Neuron (in vitro differentiated cells): ENCODE results near the gene AGAP9.
"Not testable (repeated sequence)": the region's sequence is repeated elsewhere in the genome, so short reads cannot be mapped to it uniquely, and the experiment has no call there.

ENCODE experiments used
- H2AFZ ChIP-seq: one replicate; pipeline ENCODE4 v1.6.1; 2013; ENCODE audit warnings: low read depth, mild to moderate bottlenecking, inconsistent platforms, low read length, moderate library complexity
- H3K27me3 ChIP-seq: one replicate; pipeline ENCODE4 v1.6.1; 2013; ENCODE audit warnings: low read length; ENCODE audit not compliant: insufficient read depth
- H3K36me3 ChIP-seq: one replicate; pipeline ENCODE4 v1.6.1; 2013; ENCODE audit warnings: low read length; ENCODE audit not compliant: insufficient read depth
- H3K4me1 ChIP-seq: one replicate; pipeline ENCODE4 v1.6.1; 2013; ENCODE audit warnings: low read length; ENCODE audit not compliant: insufficient read depth
- H3K4me3 ChIP-seq: 2 replicates; pipeline ENCODE4 v1.5.1; 2013; ENCODE audit warnings: mild to moderate bottlenecking, low read length, moderate library complexity
- H3K9me3 ChIP-seq: one replicate; pipeline ENCODE4 v1.6.1; 2013; ENCODE audit warnings: low read length

AGAP9 gene

GRCh38 chr10:47553214-47553859, 29.9 kb upstream of the AGAP9 start:
- peak overlapping the region; percentile 74 for H3K4me3 ChIP-seq

GRCh38 chr10:47552719-47553118, 29.3 kb upstream of the AGAP9 start:
- Histone ChIP-seq H3K4me3 (peak overlapping the region; percentile 74), H2AFZ (peak overlapping the region; percentile 39)
- H3K9me3 ChIP-seq, H3K27me3 ChIP-seq, H3K4me1 ChIP-seq, H3K36me3 ChIP-seq: not testable (repeated sequence)

More at GRCh38 chr10:47553214-47553859, 29.9 kb upstream of the AGAP9 start:
- not testable (repeated sequence) for H3K27me3 ChIP-seq, H3K36me3 ChIP-seq, H3K4me1 ChIP-seq, H3K9me3 ChIP-seq
- H2AFZ ChIP-seq: peak overlapping the region; percentile 39

- not testable (repeated sequence) for H3K36me3 ChIP-seq, H3K4me1 ChIP-seq, H3K9me3 ChIP-seq, H3K27me3 ChIP-seq, H3K4me3 ChIP-seq, H2AFZ ChIP-seq
These were observed 23.8 kb upstream of the AGAP9 start for GRCh38 chr10:47547286-47547685.

- not testable (repeated sequence) for H3K4me1 ChIP-seq, H3K9me3 ChIP-seq, H3K36me3 ChIP-seq, H3K27me3 ChIP-seq, H2AFZ ChIP-seq, H3K4me3 ChIP-seq
These were observed 13.0 kb upstream of the AGAP9 start for GRCh38 chr10:47536430-47536829.

GRCh38 chr10:47502313-47502712, 21.1 kb downstream of the AGAP9 start:
- H3K4me1 ChIP-seq, H3K9me3 ChIP-seq, H3K27me3 ChIP-seq, H3K36me3 ChIP-seq, H2AFZ ChIP-seq, H3K4me3 ChIP-seq: not testable (repeated sequence)

GRCh38 chr10:47494226-47494625, 29.2 kb downstream of the AGAP9 start:
- H3K27me3 ChIP-seq, H3K9me3 ChIP-seq, H3K4me1 ChIP-seq, H3K36me3 ChIP-seq, H3K4me3 ChIP-seq, H2AFZ ChIP-seq: not testable (repeated sequence)

- H3K4me1 ChIP-seq, H3K4me3 ChIP-seq, H3K9me3 ChIP-seq, H3K36me3 ChIP-seq, H3K27me3 ChIP-seq, H2AFZ ChIP-seq: not testable (repeated sequence)
These were observed 31.8 kb downstream of the AGAP9 start, which contains the start of gene FAM25G for GRCh38 chr10:47491600-47491999. FAM25G (minus strand) TSS chr10:47491700; CDS start chr10:47491674, 26 bp downstream.

GRCh38 chr10:47489630-47490029, 33.8 kb downstream of the AGAP9 start:
- not testable (repeated sequence) for H3K27me3 ChIP-seq, H3K36me3 ChIP-seq, H3K9me3 ChIP-seq, H3K4me1 ChIP-seq, H2AFZ ChIP-seq, H3K4me3 ChIP-seq

GRCh38 chr10:47485943-47486342, 37.5 kb downstream of the AGAP9 start:
- not testable (repeated sequence) for H3K4me1 ChIP-seq, H3K9me3 ChIP-seq, H3K4me3 ChIP-seq, H2AFZ ChIP-seq, H3K27me3 ChIP-seq, H3K36me3 ChIP-seq

- H3K4me1 ChIP-seq, H3K9me3 ChIP-seq, H2AFZ ChIP-seq, H3K4me3 ChIP-seq, H3K36me3 ChIP-seq, H3K27me3 ChIP-seq: not testable (repeated sequence)
These were observed 38.7 kb downstream of the AGAP9 start for GRCh38 chr10:47484786-47485185.

- not testable (repeated sequence) for H2AFZ ChIP-seq, H3K4me3 ChIP-seq, H3K27me3 ChIP-seq, H3K36me3 ChIP-seq, H3K4me1 ChIP-seq, H3K9me3 ChIP-seq
These were observed 39.5 kb downstream of the AGAP9 start, which contains the start of gene ANXA8 for GRCh38 chr10:47483923-47484322. ANXA8 (minus strand) TSS chr10:47484115; CDS start chr10:47483933, 182 bp downstream.

- H3K4me1 ChIP-seq, H3K36me3 ChIP-seq, H3K27me3 ChIP-seq, H2AFZ ChIP-seq, H3K9me3 ChIP-seq, H3K4me3 ChIP-seq: not testable (repeated sequence)
These were observed 41.1 kb downstream of the AGAP9 start for GRCh38 chr10:47482367-47482766.

GRCh38 chr10:47481768-47482181, 41.7 kb downstream of the AGAP9 start:
- H3K36me3 ChIP-seq, H3K4me1 ChIP-seq, H2AFZ ChIP-seq, H3K27me3 ChIP-seq, H3K4me3 ChIP-seq, H3K9me3 ChIP-seq: not testable (repeated sequence)

GRCh38 chr10:47481182-47481766, 42.2 kb downstream of the AGAP9 start:
- H3K9me3 ChIP-seq, H3K36me3 ChIP-seq, H3K4me1 ChIP-seq, H3K27me3 ChIP-seq, H2AFZ ChIP-seq, H3K4me3 ChIP-seq: not testable (repeated sequence)
